Neural cell (in vitro differentiated cells): Measurements from ENCODE around the gene C17orf100. TPM values are rescaled to one million over a fixed set of nuclear protein-coding genes. Genes with fewer than 3 reads are reported as not detected.
"Not testable (repeated sequence)": the region's sequence is repeated elsewhere in the genome, so short reads cannot be mapped to it uniquely, and the experiment has no call there.

Experiments used
- H2AFZ ChIP-seq: fragments of 200-600, 300-800 bp; sonication (generic), shearing (Covaris generic); 2 replicates; pipeline ENCODE4 v1.6.0; 2014; ENCODE audit warnings: low read depth, mild to moderate bottlenecking, antibody characterized with exemption, low read length, moderate library complexity
- H3F3A ChIP-seq: fragments of 200-600 bp; shearing (Covaris generic); 2 replicates; pipeline ENCODE4 v1.6.1; 2016; ENCODE audit warnings: mild to moderate bottlenecking, moderate library complexity, mixed read lengths, antibody characterized with exemption, low read length; ENCODE audit not compliant: insufficient read depth, poor library complexity, severe bottlenecking
- H3K27ac ChIP-seq: fragments of 200-600, 300-800 bp; sonication (generic), shearing (Covaris generic); 2 replicates; pipeline ENCODE4 v1.5.1; 2014; ENCODE audit warnings: mild to moderate bottlenecking, low read length, moderate library complexity
- H3K27me3 ChIP-seq: fragments of 300-800, 200-600 bp; sonication (generic), shearing (Covaris generic); 2 replicates; pipeline ENCODE4 v1.6.0; 2014; ENCODE audit warnings: mild to moderate bottlenecking, low read depth, low read length, moderate library complexity; ENCODE audit not compliant: insufficient read depth
- H3K36me3 ChIP-seq: fragments of 300-800, 200-600 bp; sonication (generic), shearing (Covaris generic); 2 replicates; pipeline ENCODE4 v1.5.1; 2014; ENCODE audit warnings: mild to moderate bottlenecking, antibody characterized with exemption, low read length, moderate library complexity; ENCODE audit not compliant: insufficient read depth
- H3K4me2 ChIP-seq: fragments of 300-800, 200-600 bp; sonication (generic), shearing (Covaris generic); 2 replicates; pipeline ENCODE4 v1.6.0; 2014; ENCODE audit warnings: mild to moderate bottlenecking, low read length
- H3K4me3 ChIP-seq: fragments of 300-800, 200-600 bp; sonication (generic), shearing (Covaris generic); 2 replicates; pipeline ENCODE4 v1.5.1; 2014; ENCODE audit warnings: mild to moderate bottlenecking, low read length, moderate library complexity
- H3K79me2 ChIP-seq: fragments of 200-600 bp; shearing (Covaris generic); replicated peaks from 2 replicates; pipeline ENCODE4 v1.6.0; 2014; ENCODE audit warnings: mild to moderate bottlenecking, low read length, moderate library complexity; ENCODE audit not compliant: insufficient read depth
- H3K9ac ChIP-seq: fragments of 300-800, 200-600 bp; sonication (generic), shearing (Covaris generic); 2 replicates; pipeline ENCODE4 v1.6.1; 2016; ENCODE audit warnings: mild to moderate bottlenecking, low read length, mixed read lengths
- H3K9me2 ChIP-seq: fragments of 200-600 bp; shearing (Covaris generic); 2 replicates; pipeline ENCODE4 v1.6.1; 2016; ENCODE audit warnings: mild to moderate bottlenecking, low read length, mixed read lengths; ENCODE audit not compliant: insufficient read depth
- H3K9me3 ChIP-seq: fragments of 200-600, 300-800 bp; sonication (generic), shearing (Covaris generic); 2 replicates; pipeline ENCODE4 v1.6.1; 2016; ENCODE audit warnings: mild to moderate bottlenecking, mixed run types, low read length, moderate library complexity, mixed read lengths
- H4K20me1 ChIP-seq: fragments of 200-600 bp; shearing (Covaris generic); 2 replicates; pipeline ENCODE4 v1.6.1; 2016; ENCODE audit warnings: mild to moderate bottlenecking, mixed run types; ENCODE audit not compliant: insufficient read depth
- EZH2 ChIP-seq: fragments of 200-600, 300-800 bp; shearing (Covaris generic), sonication (generic); IDR thresholded peaks from 2 replicates; pipeline ENCODE4 v1.6.1; 2014; ENCODE audit warnings: antibody characterized with exemption, low read length, borderline replicate concordance, mild to moderate bottlenecking; ENCODE audit not compliant: insufficient read depth, poor library complexity, severe bottlenecking
- RAD21 ChIP-seq: fragments of 450-650 bp; conservative IDR thresholded peaks from 2 replicates; pipeline ENCODE4 v1.6.1; 2014; ENCODE audit warnings: antibody characterized with exemption, mild to moderate bottlenecking, moderate library complexity
- SMC3 ChIP-seq: fragments of 450-650 bp; conservative IDR thresholded peaks from 2 replicates; pipeline ENCODE4 v1.6.1; 2014; ENCODE audit warnings: antibody characterized with exemption, mild to moderate bottlenecking, moderate library complexity; ENCODE audit not compliant: poor library complexity
- TAF1 ChIP-seq: IDR thresholded peaks from 2 replicates; pipeline ENCODE4 v1.6.1; 2012; ENCODE audit warnings: low read depth
- polyA plus RNA-seq: library from polyadenylated mRNA; depleted of rRNA; stranded (reverse); fragments of >200 nt; gene quantifications from 2 replicates; pipeline ENCODE4 v1.2.3, GENCODE V29; 2014
- TF ChIP-seq, protein P1 (sequence below): fragments of 450-650 bp; IDR thresholded peaks from 2 replicates; pipeline ENCODE4 v1.5.1; 2014; ENCODE audit warnings: antibody characterized with exemption, mild to moderate bottlenecking, moderate library complexity; ENCODE audit not compliant: poor library complexity, severe bottlenecking
- TF ChIP-seq, protein P2 (sequence below): IDR thresholded peaks from 2 replicates; pipeline ENCODE4 v1.6.1; 2012; ENCODE audit warnings: borderline replicate concordance

Gene C17orf100
- polyA plus RNA-seq, 1 donor from 2014 or later: 10.3 TPM

DNA sequence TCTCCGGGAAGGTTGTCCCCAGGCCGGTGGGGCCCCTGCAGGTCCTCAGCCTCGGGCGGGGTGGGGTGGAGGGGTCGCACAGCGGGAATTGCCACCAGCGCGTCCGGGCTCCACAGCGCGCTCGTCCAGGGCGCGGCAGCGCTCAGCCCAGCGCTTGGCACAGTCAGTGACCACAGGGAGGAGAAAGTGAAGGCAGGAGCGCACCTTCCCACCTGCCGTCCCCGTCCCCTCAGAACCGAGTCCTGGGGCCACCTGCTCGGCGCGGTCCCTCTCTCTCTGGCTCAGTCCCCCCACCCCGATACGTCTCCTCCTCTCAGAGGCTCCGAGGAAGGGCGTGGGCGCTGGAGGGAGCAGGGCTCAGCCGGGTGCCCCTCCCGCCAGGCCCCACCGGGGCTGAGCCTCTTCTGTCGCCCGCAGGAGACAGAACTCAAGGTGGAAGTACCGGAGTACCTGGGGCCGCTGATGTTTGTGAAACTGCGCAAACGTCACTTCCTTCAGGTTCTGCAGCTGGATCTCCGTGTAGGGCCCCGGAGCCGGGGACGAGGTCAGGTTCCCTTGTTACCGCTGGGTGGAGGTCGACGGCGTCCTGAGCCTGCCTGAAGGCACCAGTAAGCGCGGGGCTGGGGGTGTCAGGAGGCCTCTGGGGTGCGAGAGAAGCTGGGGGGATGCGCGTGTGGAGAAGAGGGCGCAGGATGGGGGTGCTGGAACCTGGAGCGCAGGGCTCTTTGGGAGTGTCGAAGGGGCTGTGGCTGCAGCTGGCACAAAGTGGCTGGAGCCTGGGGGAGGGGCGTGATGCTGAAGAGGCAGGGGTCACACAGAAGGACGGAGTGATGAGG is 5.5 kb downstream of the C17orf100 start:
- not testable (repeated sequence) for H3F3A ChIP-seq, H3K27ac ChIP-seq, H3K36me3 ChIP-seq, H3K9me3 ChIP-seq, H3K79me2 ChIP-seq, H2AFZ ChIP-seq, H3K4me2 ChIP-seq, H4K20me1 ChIP-seq, H3K9me2 ChIP-seq
- peaks cover 38% of the 10 kb centered on the region for H3K27me3 ChIP-seq
- H3K4me3 ChIP-seq: peak overlapping the region; percentile 60
- TF ChIP-seq, protein P1, sequence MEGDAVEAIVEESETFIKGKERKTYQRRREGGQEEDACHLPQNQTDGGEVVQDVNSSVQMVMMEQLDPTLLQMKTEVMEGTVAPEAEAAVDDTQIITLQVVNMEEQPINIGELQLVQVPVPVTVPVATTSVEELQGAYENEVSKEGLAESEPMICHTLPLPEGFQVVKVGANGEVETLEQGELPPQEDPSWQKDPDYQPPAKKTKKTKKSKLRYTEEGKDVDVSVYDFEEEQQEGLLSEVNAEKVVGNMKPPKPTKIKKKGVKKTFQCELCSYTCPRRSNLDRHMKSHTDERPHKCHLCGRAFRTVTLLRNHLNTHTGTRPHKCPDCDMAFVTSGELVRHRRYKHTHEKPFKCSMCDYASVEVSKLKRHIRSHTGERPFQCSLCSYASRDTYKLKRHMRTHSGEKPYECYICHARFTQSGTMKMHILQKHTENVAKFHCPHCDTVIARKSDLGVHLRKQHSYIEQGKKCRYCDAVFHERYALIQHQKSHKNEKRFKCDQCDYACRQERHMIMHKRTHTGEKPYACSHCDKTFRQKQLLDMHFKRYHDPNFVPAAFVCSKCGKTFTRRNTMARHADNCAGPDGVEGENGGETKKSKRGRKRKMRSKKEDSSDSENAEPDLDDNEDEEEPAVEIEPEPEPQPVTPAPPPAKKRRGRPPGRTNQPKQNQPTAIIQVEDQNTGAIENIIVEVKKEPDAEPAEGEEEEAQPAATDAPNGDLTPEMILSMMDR: peak; percentile 16
- H3K9ac ChIP-seq: peak overlapping the region; percentile 42

DNA sequence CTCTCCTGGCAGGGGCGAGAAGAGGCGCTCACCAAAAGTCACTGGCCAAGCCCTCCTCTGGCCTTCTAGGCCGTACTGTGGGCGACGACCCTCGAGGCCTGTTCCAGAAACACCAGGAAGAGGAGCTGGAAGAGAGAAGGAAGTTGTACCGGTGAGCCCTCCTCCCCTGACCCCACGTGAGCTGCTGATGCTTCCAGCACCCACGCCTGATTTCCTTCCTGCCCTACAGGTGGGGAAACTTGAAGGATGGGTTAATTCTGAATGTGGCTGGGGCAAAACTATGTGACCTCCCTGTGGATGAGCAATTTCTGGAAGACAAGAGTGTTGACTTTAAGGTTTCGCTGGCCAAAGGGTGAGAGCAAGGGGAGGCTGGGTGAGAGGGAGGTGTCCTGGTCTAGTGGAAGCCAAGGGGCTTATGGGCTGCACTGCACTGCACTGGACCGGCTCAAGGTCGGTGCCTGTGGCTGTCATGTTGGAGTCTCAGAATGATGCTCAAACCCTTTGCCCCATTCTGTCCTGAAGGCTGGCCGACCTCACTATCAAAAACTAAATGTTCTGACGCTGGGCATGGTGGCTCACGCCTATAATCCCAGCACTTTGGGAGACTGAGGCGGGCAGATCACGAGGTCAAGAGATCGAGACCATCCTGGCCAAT is 6.2 kb downstream of the C17orf100 start:
- no peak for TF ChIP-seq EZH2
- TF ChIP-seq SMC3: no peak
- TF ChIP-seq, protein P1: no peak
- no peak for TF ChIP-seq TAF1
- no peak for TF ChIP-seq RAD21
- TF ChIP-seq, protein P2, sequence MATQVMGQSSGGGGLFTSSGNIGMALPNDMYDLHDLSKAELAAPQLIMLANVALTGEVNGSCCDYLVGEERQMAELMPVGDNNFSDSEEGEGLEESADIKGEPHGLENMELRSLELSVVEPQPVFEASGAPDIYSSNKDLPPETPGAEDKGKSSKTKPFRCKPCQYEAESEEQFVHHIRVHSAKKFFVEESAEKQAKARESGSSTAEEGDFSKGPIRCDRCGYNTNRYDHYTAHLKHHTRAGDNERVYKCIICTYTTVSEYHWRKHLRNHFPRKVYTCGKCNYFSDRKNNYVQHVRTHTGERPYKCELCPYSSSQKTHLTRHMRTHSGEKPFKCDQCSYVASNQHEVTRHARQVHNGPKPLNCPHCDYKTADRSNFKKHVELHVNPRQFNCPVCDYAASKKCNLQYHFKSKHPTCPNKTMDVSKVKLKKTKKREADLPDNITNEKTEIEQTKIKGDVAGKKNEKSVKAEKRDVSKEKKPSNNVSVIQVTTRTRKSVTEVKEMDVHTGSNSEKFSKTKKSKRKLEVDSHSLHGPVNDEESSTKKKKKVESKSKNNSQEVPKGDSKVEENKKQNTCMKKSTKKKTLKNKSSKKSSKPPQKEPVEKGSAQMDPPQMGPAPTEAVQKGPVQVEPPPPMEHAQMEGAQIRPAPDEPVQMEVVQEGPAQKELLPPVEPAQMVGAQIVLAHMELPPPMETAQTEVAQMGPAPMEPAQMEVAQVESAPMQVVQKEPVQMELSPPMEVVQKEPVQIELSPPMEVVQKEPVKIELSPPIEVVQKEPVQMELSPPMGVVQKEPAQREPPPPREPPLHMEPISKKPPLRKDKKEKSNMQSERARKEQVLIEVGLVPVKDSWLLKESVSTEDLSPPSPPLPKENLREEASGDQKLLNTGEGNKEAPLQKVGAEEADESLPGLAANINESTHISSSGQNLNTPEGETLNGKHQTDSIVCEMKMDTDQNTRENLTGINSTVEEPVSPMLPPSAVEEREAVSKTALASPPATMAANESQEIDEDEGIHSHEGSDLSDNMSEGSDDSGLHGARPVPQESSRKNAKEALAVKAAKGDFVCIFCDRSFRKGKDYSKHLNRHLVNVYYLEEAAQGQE: no peak
- H4K20me1 ChIP-seq: no peaks in the 10 kb centered on the region
- no peaks in the 10 kb centered on the region for H3K79me2 ChIP-seq
- H3K9me3 ChIP-seq: no peaks in the 10 kb centered on the region
- no peak overlapping the region for H3K27ac ChIP-seq
- peak overlapping the region; percentile 60 for H3K4me3 ChIP-seq
- H2AFZ ChIP-seq: no peak overlapping the region
- no peak overlapping the region for H3K4me2 ChIP-seq
- H3K36me3 ChIP-seq: no peaks in the 10 kb centered on the region
- H3K9me2 ChIP-seq: no peaks in the 10 kb centered on the region
- peaks cover 38% of the 10 kb centered on the region for H3K27me3 ChIP-seq
- peak overlapping the region; percentile 42 for H3K9ac ChIP-seq
- H3F3A ChIP-seq: no peaks in the 10 kb centered on the region

DNA sequence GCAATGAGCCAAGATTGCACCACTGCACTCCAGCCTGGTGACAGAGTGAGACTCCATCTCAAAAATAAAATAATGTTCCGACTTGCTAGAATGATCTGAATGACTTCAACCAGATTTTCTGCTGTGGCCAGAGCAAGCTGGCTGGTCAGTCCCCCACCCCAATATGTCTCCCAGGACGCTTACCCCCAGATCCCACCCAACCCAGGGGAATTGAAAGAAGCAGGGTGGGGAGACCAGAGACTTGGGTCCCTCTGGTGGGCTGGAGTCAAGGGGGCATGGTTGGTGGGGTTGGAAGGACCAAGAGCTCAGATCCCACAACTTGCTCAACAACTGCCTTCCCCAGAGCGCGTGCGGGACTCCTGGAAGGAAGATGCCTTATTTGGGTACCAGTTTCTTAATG is 6.8 kb downstream of the C17orf100 start:
- not testable (repeated sequence) for H3K27ac ChIP-seq, H3K4me3 ChIP-seq, H2AFZ ChIP-seq, H4K20me1 ChIP-seq, H3F3A ChIP-seq, H3K36me3 ChIP-seq, H3K79me2 ChIP-seq, H3K9ac ChIP-seq, H3K9me2 ChIP-seq, H3K9me3 ChIP-seq, H3K4me2 ChIP-seq
- H3K27me3 ChIP-seq: peaks cover 36% of the 10 kb centered on the region
